Measurements from ENCODE around the gene NPAS3. TPM values are rescaled to one million over a fixed set of nuclear protein-coding genes. Genes with fewer than 3 reads are reported as not detected.

The NPAS3 gene
- total and polyA plus RNA-seq, 2 of the 13 experiments (the other 11 are each of a cell fraction or from before 2014, with no cell fraction given), result not detected

GRCh38 chr14:33412450-33412849, 473.8 kb downstream of the NPAS3 start (continued):
- no peak for TF ChIP-seq PRDM4 (CRISPR knock-in tag; IDR thresholded peaks at IDR 0.05; ENCODE audit: borderline replicate concordance)

DNA sequence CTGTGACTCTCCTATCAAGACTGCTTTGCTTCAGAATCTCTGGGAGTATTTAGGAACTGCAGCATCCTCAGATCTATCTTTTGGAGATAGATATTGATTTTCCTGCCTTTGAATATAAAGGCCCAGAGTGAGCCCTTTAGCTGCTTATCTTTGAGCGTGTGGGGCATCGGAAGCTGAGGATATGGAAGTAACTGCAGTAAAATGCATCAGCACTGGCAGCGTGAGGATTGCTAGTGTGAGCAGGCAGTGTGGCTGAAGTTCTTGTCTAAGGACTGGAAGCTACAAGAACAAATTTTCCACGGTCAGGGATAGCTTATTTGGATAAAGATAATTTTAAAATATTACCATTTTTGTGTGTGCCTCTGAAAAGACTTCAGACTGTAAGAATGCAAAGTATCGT, 474.7 kb downstream of the NPAS3 start:
- Histone ChIP-seq H3K4me2 (ENCODE audit: low read depth, low read length) (no peak overlapping the region), H3K9me3 (ENCODE audit: low read length) (peaks cover 16% of the 10 kb centered on the region), H2AFZ (ENCODE audit: low read length) (no peak overlapping the region), H3K4me3 (replicated peaks in 1 of 3; ENCODE audit: insufficient read depth in 1 of 3, low read depth in 2 of 3, low read length in 3 of 3) (no peak overlapping the region), H3K9ac (ENCODE audit: insufficient read depth, low read depth, low read length) (no peak overlapping the region), H3K27ac (ENCODE audit: extremely low read length, insufficient read depth, low read length) (no peak overlapping the region), H4K20me1 (ENCODE audit: insufficient read depth, low read length) (no peaks in the 10 kb centered on the region), H3K79me2 (ENCODE audit: insufficient read depth, low read length) (no peaks in the 10 kb centered on the region), H3K4me1 (ENCODE audit: insufficient read depth, low read length) (no peaks in the 10 kb centered on the region), H3K27me3 (ENCODE audit: control insufficient read depth in 1 of 2, insufficient read depth in 2 of 2, low read length in 2 of 2) (no peaks in the 10 kb centered on the region), H3K36me3 (replicated peaks in 1 of 2; ENCODE audit: control insufficient read depth in 1 of 2, insufficient read depth in 2 of 2, low read length in 2 of 2) (no peaks in the 10 kb centered on the region)
- FAIRE-seq (no peak), DNase-seq (ENCODE audit: low spot score) (no peak), ATAC-seq (no peak)
- POLR2A ChIA-PET, result no interaction called here
- BruUV-seq (replicated peaks), result no TSS peak
- in situ Hi-C loops (cut with HindIII; ENCODE audit: extremely low pct_ligation_motif_present, low pct_unique_long_range_greater_than_20kb) (no loop called here), intact Hi-C loops (cut with micrococcal nuclease; ENCODE audit: unreplicated experiment) (no loop called here)
- CTCF ChIA-PET (ENCODE audit: low intra/inter-chr PET ratio, low total read pairs), result no interaction called here
- whole genome bisulfite sequencing (ENCODE audit: low lambda C conversion rate), result 25% methylated on average over 5 of the region's 5 CpGs
- TF ChIP-seq ZNF18 (CRISPR knock-in tag; IDR thresholded peaks at IDR 0.05; ENCODE audit: insufficient replicate concordance), result no peak
- no peak for TF ChIP-seq ZC3H13 (CRISPR knock-in tag; IDR thresholded peaks at IDR 0.05)
- no peak for TF ChIP-seq ZNF781 (CRISPR knock-in tag; IDR thresholded peaks at IDR 0.05; ENCODE audit: borderline replicate concordance, not compliant biosample characterization)
- no peak for TF ChIP-seq ZNF878 (CRISPR knock-in tag; IDR thresholded peaks at IDR 0.05)
- TF ChIP-seq ZNF264 (CRISPR knock-in tag; IDR thresholded peaks at IDR 0.05), result no peak
- TF ChIP-seq ZNF550 (CRISPR knock-in tag; IDR thresholded peaks at IDR 0.05; ENCODE audit: borderline replicate concordance), result no peak
- no peak for TF ChIP-seq ZNF740 (CRISPR knock-in tag; IDR thresholded peaks at IDR 0.05)
- TF ChIP-seq ZFP62 (CRISPR knock-in tag; IDR thresholded peaks at IDR 0.05), result no peak
- TF ChIP-seq, protein P1, sequence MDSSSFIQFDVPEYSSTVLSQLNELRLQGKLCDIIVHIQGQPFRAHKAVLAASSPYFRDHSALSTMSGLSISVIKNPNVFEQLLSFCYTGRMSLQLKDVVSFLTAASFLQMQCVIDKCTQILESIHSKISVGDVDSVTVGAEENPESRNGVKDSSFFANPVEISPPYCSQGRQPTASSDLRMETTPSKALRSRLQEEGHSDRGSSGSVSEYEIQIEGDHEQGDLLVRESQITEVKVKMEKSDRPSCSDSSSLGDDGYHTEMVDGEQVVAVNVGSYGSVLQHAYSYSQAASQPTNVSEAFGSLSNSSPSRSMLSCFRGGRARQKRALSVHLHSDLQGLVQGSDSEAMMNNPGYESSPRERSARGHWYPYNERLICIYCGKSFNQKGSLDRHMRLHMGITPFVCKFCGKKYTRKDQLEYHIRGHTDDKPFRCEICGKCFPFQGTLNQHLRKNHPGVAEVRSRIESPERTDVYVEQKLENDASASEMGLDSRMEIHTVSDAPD (CRISPR knock-in tag; IDR thresholded peaks at IDR 0.05), result no peak
- TF ChIP-seq, protein P2, sequence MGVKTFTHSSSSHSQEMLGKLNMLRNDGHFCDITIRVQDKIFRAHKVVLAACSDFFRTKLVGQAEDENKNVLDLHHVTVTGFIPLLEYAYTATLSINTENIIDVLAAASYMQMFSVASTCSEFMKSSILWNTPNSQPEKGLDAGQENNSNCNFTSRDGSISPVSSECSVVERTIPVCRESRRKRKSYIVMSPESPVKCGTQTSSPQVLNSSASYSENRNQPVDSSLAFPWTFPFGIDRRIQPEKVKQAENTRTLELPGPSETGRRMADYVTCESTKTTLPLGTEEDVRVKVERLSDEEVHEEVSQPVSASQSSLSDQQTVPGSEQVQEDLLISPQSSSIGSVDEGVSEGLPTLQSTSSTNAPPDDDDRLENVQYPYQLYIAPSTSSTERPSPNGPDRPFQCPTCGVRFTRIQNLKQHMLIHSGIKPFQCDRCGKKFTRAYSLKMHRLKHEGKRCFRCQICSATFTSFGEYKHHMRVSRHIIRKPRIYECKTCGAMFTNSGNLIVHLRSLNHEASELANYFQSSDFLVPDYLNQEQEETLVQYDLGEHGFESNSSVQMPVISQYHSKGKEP (CRISPR knock-in tag; IDR thresholded peaks at IDR 0.05), result no peak
- TF ChIP-seq ZNF207 (IDR thresholded peaks at IDR 0.05; ENCODE audit: borderline replicate concordance), result no peak
- TF ChIP-seq HOXA7 (CRISPR knock-in tag; IDR thresholded peaks at IDR 0.05), result no peak
- no peak for TF ChIP-seq KAT7 (CRISPR knock-in tag; IDR thresholded peaks at IDR 0.05; ENCODE audit: borderline replicate concordance)
- no peak for TF ChIP-seq IKZF1 (IDR thresholded peaks at IDR 0.05)

Measured in HepG2 (cell line).